GM18907 (cell line): ENCODE data around the gene MTFR1L.

Experiments
- ATAC-seq: cut with Tn5 transposase; IDR thresholded peaks from one replicate; pipeline ENCODE4 v1.9.1; 2021; ENCODE audit warnings: mild to moderate bottlenecking, moderate library complexity; ENCODE audit not compliant: unreplicated experiment

The MTFR1L gene

GRCh38 chr1:25806418-25806817 lies 13.3 kb upstream of the MTFR1L start:
- no peak for ATAC-seq

GRCh38 chr1:25807480-25808390 lies 12.0 kb upstream of the MTFR1L start:
- ATAC-seq: no peak

- no peak for ATAC-seq
These were observed 11.1 kb upstream of the MTFR1L start for GRCh38 chr1:25808481-25809244.

- no peak for ATAC-seq
These were observed 10.3 kb upstream of the MTFR1L start for GRCh38 chr1:25809283-25809926.

GRCh38 chr1:25809929-25810328 lies 9.8 kb upstream of the MTFR1L start:
- no peak for ATAC-seq

GRCh38 chr1:25810341-25811299 lies 9.1 kb upstream of the MTFR1L start:
- no peak for ATAC-seq

- ATAC-seq: no peak
These were observed 8.2 kb upstream of the MTFR1L start for GRCh38 chr1:25811384-25812082.

GRCh38 chr1:25813071-25813733 lies 6.6 kb upstream of the MTFR1L start:
- no peak for ATAC-seq

- ATAC-seq: no peak
These were observed 5.9 kb upstream of the MTFR1L start for GRCh38 chr1:25813734-25814471.

- ATAC-seq: no peak
These were observed 5.1 kb upstream of the MTFR1L start for GRCh38 chr1:25814549-25815087.

GRCh38 chr1:25815208-25816111 lies 4.3 kb upstream of the MTFR1L start:
- no peak for ATAC-seq

GRCh38 chr1:25816112-25816718 lies 3.5 kb upstream of the MTFR1L start:
- no peak for ATAC-seq

GRCh38 chr1:25817840-25818501 lies 1.8 kb upstream of the MTFR1L start:
- no peak for ATAC-seq

- no peak for ATAC-seq
These were observed 1.2 kb upstream of the MTFR1L start for GRCh38 chr1:25818569-25818968.

GRCh38 chr1:25820247-25821111 lies 725 bp downstream of the MTFR1L start:
- ATAC-seq: peak; percentile 50
